Measurements from ENCODE around the gene PLEKHM2.
A peak's percentile ranks its signal among the peaks of the same experiment; 100 is the strongest.
"Not testable (repeated sequence)": the region's sequence is repeated elsewhere in the genome, so short reads cannot be mapped to it uniquely, and the experiment has no call there.

PLEKHM2 gene

GRCh38 chr1:15678578-15678977 is 5.5 kb upstream of the PLEKHM2 start:
- DNase-seq = no peak

DNA sequence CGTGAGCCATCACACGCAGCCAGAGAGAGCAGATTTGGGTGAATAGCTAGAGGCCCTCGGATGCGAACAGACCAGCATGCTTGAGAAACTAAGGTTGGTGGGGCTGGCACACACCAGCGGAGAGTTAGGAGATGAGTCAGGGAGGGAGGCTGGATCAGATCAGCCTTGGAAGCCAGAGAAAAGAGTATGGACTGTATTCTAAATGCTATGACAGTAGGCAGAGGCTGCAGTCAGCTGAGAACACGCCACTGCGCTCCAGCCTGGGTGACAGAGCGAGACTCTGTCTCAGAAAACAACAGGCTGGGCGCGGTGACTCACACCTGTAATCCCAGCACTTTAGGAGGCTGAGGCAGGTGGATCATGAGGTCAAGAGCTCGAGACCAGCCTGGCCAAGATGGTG is 4.0 kb upstream of the PLEKHM2 start:
- DNase-seq = no peak

DNA sequence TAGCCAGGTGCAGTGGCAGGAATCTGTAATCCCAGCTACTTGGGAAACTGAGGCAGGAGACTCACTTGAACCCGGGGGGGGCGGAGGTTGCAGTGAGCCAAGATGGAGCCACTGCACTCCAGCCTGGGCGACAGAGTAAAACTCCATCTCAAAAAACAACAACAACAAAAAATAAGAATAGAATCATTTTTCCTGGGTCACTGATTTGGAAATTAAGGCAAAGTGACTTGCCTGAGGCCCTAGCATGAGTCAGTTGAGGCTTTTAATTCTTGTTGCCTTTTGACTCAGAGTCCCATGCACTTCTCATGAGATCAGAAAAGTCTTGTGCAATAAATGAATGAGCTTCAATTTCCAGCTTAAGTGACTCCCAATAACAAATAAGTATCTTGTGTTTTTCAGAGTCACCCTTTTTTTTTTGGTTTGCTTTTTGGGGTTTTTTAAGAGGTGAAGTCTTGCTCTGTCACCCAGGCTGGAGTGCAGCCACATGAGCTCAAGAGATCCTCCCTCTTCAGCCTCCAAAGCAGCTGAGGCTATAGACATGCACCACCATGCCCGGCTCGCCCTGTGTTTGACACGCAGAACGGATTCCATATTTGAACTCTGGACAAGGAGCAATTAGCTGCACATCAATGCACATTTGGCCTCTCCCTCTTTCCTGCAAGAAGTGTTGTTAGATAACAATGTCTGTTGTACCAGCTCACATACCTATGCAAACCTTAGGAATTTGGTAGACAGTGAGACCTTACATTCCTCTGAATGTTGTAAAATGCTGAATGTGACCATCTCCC is 3.4 kb upstream of the PLEKHM2 start:
- no peak for DNase-seq

- no peak for DNase-seq
Measured at GRCh38 chr1:15681349-15682292, 2.5 kb upstream of the PLEKHM2 start.

DNA sequence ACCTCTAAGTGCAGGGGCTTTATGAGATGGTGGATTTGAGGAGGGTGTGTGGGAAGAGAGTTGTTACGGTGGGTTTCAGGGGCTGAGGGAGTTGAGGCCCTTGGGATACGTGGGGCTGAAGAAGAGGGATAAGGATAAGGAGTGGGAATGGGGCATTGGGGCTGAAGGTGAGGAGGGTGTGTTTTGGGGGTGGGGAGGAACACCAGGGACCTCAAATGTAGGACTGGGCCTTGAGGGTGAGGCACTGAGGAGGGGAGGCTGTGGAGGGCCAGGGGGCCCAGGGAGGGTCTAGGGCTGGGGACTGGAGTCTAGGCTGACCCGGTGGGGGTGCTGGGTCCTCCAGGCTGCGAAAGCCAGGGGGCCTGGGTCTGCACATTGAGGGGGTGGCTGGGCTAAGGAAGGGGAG is 1.2 kb upstream of the PLEKHM2 start:
- DNase-seq = no peak

DNA sequence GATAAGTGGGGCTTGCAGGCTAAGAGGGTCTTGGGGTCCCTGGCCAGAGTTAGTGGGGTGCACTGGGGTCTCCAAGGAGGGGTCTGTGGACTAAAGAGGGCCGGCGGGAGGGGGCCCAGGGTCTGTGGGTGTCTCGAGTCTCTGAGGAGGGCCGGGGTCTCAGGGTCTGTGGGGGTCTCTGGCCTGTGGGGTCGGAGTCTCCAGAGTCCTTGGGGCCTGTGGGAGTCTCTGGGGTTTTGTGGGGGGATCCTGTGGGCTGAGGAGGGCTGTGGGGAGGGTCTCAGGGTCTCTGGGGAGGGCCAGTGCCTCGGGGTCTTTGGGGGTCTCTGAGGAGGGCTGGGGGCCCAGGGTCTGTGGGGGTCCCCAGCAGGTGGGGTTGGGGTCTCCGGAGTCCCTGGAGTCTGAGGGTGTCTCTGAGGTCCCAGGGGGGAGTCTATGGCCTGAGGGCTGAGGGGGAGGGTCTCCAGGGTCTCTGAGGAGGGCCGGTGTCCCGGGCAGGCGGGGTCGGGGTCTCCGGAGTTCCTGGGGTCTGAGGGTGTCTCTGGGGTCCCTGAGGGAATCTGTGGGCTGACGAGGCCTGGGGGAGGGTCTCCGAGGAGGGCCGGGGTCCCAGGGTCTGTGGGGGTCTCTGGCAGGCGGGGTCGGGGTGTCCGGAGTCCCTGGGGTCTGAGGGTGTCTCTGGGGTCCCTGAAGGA is 628 bp upstream of the PLEKHM2 start:
- no peak for DNase-seq

DNA sequence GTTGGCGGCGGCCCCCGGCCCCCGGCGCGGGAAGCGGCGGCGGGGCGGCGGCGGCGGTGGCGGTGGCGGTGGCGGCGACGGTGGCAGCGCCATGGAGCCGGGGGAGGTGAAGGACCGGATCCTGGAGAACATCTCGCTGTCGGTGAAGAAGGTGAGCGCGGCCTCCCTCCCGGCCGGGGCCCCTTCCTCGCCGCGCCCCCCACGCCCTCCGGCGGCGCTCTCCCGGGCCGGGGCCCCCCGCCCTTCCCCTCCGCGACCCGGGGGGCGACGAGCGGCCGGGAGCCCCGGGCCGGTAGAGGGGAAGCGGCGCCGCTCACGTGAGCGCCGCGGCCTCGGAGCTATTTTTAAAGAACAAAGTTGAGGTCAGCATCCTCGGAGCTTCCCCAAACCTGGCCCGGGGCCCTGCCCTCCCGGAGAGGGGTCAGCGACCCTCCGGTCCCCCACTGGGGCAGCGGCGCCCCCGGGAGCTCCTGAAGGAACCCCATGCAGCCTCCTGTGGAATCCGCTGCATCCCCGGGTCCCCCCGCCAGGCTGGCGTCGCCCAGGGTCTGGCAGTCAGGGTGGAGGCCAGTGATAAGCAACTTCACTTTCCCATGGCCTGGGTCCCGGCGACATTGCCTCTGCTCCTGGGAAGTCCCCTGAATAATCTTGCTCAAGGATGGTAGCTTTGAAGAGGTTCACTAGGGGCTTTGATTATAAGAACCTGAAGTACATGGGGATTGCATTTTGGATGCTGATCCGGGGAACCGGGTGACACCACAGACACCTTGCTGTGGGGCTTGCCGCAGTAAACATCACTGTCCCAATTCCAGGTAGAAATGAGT is 560 bp downstream of the PLEKHM2 start:
- DNase-seq = peak; percentile 47

DNA sequence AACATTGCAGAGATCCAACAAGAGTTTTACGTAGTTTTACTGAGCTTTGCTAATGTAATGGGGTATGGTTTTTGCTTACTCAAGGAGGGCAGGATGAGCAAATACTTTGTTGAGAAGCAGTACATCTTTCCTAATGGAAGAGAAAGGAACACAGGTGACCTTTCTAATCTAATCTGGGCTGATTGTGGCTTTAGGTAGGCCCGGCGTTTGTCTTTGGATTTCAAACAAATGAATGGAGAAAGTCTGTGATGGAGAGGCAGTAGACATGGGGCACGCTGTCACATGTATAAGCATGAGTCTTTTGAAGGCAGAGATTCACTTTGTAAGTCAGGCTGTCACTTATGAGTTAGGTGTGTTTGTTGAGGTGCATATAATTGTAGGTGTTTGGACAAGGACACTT is 1.7 kb downstream of the PLEKHM2 start:
- DNase-seq = no peak

GRCh38 chr1:15687446-15687845 is 3.3 kb downstream of the PLEKHM2 start:
- DNase-seq = no peak

- DNase-seq = no peak
Measured at GRCh38 chr1:15690317-15690716, 6.2 kb downstream of the PLEKHM2 start.

DNA sequence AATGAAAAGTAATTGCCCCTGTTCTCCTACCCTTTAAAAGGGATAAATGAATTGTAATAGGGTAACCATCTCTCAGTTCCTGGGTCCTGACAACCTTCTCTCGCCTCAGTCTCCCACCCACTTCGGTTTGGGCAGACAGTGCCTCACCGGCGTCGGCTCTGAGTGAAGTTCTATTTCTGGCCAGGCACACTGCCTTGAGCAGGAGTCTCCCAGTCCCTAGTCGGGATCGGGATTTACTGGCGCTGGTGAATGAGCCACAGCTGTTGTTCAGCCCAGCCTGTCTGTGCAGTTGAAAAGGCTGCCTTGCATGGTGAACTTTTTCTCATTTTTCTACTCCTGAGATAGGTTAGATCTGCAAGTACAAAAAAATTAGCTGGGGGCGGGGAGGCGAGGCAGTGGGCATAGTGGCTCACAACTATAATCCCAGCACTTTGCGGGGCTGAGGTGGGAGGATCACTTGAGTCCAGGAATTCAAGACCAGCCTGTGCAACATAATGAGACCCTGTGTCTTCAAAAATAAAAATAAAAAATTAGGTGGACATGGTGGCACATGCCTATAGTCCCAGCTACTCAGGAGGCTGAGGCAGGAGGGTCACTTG is 7.4 kb downstream of the PLEKHM2 start:
- no peak for DNase-seq

DNA sequence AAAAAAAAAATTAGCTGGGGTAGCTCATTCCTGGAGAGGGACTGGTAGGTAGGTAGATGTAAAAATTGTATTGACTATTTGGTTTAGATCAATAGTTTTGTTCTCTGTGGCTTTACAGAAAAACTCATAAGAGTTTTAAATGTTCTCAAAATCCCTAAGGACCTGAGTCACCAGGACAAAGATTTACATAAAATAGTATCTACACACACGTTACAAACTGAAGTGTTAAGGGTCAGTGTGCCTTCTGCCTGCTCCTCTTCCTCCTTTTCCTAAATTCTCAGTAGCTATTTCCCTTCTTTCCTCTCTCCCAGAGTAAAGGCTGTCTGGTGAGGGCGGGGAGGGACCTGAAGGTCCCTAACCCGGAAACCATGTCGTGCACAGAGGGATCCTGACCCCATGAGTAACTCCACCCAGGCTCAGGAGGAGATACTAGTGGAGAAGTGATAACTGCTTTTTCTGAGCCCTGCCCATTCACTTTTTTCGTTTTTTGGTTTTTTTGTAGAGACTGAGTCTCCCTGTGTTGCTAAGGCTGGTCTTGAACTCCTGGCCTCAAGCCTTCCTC is 8.1 kb downstream of the PLEKHM2 start:
- DNase-seq = no peak

GRCh38 chr1:15693371-15693770 is 9.3 kb downstream of the PLEKHM2 start:
- DNase-seq = no peak

GRCh38 chr1:15696956-15697521 is 12.9 kb downstream of the PLEKHM2 start:
- DNase-seq = peak; percentile 48

DNA sequence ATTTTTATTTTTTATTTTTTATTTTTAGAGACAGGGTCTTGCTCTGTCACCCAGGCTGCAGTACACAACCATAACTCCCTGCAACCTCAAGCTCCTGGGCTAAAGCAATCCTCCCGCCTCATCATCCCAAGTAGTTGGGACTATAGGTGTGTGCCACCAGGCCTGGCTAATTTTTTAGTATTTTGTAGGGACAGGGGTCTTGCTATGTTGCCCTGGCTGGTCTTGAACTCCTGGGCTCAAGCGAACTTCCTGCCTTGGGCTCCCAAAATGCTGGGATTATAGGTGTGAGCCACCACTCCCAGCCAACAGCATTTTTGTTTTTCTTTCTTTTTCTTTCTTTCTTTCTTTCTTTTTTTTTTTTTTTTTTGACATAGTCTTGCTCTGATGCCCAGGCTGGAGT is 14.1 kb downstream of the PLEKHM2 start:
- DNase-seq = no peak

GRCh38 chr1:15699321-15699720 is 15.2 kb downstream of the PLEKHM2 start:
- not testable (repeated sequence) for DNase-seq

DNA sequence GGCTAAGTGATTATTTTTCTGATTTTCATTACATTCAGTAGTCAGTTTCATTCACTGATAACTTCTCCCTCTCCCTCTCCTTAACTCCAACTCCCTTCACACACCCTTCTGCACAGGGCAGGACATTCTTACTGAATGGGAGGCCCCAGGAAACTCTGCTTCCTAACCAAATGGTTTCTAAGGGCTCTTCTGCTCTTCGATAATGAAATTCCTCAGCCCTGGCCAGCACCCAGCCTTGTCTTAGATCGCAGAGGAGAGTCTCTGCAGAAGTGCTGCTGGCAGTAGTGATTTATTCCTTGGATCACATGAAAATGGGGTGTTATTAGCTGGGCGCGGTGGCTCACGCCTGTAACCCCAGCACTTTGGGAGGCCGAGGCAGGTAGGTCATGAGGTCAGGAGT is 16.4 kb downstream of the PLEKHM2 start:
- no peak for DNase-seq

DNA sequence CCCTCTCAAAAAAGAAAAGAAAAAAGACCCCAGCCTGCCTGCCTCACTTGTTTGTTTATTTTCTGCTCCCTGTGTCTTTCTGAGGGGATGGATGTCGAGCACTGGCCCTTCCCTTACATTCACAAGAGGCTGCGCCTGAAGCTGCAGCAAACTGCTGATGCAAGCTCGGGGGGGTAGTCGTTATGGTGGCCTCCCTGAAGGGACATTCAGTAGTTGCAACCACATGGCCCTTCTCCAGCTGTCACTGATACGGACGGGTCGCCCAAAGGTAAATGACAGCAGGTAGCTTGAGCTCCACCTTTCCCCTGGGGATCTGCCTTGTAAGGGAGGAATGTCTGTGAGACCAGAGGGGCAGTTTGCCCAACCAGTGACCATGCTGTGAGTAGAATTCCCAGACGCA is 17.7 kb downstream of the PLEKHM2 start:
- no peak for DNase-seq

GRCh38 chr1:15702722-15703550 is 18.8 kb downstream of the PLEKHM2 start:
- DNase-seq = no peak

GRCh38 chr1:15703562-15703961 is 19.4 kb downstream of the PLEKHM2 start:
- no peak for DNase-seq
